Thyroid gland (tissue), 4 donors: ENCODE results near the gene CACNB4.

ENCODE experiments used
- CTCF ChIP-seq, 6 experiments: fragments of 200-600 bp in 3 of 6; fragments of 450-650 bp in 3 of 6; sonication (generic) in 3 of 6; IDR thresholded peaks; one replicate each; pipeline ENCODE4 v1.5.1; 2016 to 2019; ENCODE audit warnings: antibody characterized with exemption in 6 of 6, mild to moderate bottlenecking in 2 of 6, inconsistent platforms in 1 of 6, moderate library complexity in 1 of 6
- POLR2A ChIP-seq, 2 donors: fragments of 450-650 bp; IDR thresholded peaks; one replicate each; pipeline ENCODE4 v1.6.1; 2017; ENCODE audit warnings: antibody characterized with exemption in 2 of 2, mild to moderate bottlenecking in 2 of 2, moderate library complexity in 1 of 2

- TF ChIP-seq CTCF (IDR thresholded peaks at IDR 0.05) (no peak), POLR2A (IDR thresholded peaks at IDR 0.05) (no peak)
These were observed 48.5 kb downstream of the CACNB4 start for GRCh38 chr2:152050341-152050740.
